ENCODE measurements around the gene SLC1A2.

DNA sequence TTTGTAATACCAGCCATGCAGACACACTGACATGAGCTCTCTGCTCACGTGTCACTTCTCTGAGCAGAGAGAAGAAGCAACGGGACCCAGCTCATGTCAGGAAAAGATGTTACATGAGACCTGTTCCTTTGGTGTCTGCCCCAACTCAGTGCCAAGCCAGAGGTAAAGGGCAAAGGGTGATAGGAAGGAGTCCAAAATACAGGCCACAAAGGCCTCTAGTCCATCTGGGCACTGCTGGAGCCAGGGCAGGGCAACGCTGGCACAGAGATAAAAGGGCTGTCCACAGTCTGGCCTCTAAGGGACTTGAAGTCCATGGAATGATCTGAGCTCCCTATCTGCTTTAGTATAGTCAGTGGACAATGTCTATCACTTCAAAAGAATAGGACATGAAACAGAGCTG, 79.3 kb downstream of the SLC1A2 start:
- TF ChIP-seq, protein P1, sequence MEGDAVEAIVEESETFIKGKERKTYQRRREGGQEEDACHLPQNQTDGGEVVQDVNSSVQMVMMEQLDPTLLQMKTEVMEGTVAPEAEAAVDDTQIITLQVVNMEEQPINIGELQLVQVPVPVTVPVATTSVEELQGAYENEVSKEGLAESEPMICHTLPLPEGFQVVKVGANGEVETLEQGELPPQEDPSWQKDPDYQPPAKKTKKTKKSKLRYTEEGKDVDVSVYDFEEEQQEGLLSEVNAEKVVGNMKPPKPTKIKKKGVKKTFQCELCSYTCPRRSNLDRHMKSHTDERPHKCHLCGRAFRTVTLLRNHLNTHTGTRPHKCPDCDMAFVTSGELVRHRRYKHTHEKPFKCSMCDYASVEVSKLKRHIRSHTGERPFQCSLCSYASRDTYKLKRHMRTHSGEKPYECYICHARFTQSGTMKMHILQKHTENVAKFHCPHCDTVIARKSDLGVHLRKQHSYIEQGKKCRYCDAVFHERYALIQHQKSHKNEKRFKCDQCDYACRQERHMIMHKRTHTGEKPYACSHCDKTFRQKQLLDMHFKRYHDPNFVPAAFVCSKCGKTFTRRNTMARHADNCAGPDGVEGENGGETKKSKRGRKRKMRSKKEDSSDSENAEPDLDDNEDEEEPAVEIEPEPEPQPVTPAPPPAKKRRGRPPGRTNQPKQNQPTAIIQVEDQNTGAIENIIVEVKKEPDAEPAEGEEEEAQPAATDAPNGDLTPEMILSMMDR (conservative IDR thresholded peaks at IDR 0.05; ENCODE audit: low read length), result no peak
- no peak for TF ChIP-seq EZH2phosphoT487 (IDR thresholded peaks at IDR 0.05; ENCODE audit: borderline replicate concordance)

Measured in Loucy (cell line).